Measurements from ENCODE around the gene PLCH1. TPM values are rescaled to one million over a fixed set of nuclear protein-coding genes. Genes with fewer than 3 reads are reported as not detected.

Gene PLCH1
- total RNA-seq, 1 donor from 2014 or later = 1.1 TPM

- Mint-ChIP-seq H3K36me3 (ENCODE audit: unreplicated experiment) (no peaks in the 10 kb centered on the region), H3K9me3 (ENCODE audit: unreplicated experiment) (no peaks in the 10 kb centered on the region), H3K4me3 (ENCODE audit: unreplicated experiment) (no peak overlapping the region), H3K27ac (ENCODE audit: unreplicated experiment) (no peak overlapping the region), H3K4me1 (ENCODE audit: low read depth, unreplicated experiment) (no peaks in the 10 kb centered on the region), H3K27me3 (ENCODE audit: unreplicated experiment) (no peaks in the 10 kb centered on the region)
- DNase-seq = no peak
- no peak for TF ChIP-seq CTCF (IDR thresholded peaks at IDR 0.05; ENCODE audit: partially characterized antibody, unreplicated experiment)
These were observed 410.5 kb downstream of the PLCH1 start for GRCh38 chr3:155334215-155334913.

GRCh38 chr3:155332716-155333115 lies 412.2 kb downstream of the PLCH1 start:
- Mint-ChIP-seq H3K36me3 (ENCODE audit: unreplicated experiment) (no peaks in the 10 kb centered on the region), H3K27me3 (ENCODE audit: unreplicated experiment) (no peaks in the 10 kb centered on the region), H3K4me1 (ENCODE audit: low read depth, unreplicated experiment) (no peaks in the 10 kb centered on the region), H3K9me3 (ENCODE audit: unreplicated experiment) (no peaks in the 10 kb centered on the region), H3K4me3 (ENCODE audit: unreplicated experiment) (no peak overlapping the region), H3K27ac (ENCODE audit: unreplicated experiment) (no peak overlapping the region)
- no peak for TF ChIP-seq CTCF (IDR thresholded peaks at IDR 0.05; ENCODE audit: partially characterized antibody, unreplicated experiment)
- no peak for DNase-seq

GRCh38 chr3:155331078-155331477 lies 413.8 kb downstream of the PLCH1 start:
- H3K27me3 Mint-ChIP-seq (ENCODE audit: unreplicated experiment) = peaks cover 2% of the 10 kb centered on the region
- H3K4me3 Mint-ChIP-seq (ENCODE audit: unreplicated experiment) = no peak overlapping the region
- H3K4me1 Mint-ChIP-seq (ENCODE audit: low read depth, unreplicated experiment) = peaks cover 2% of the 10 kb centered on the region
- H3K36me3 Mint-ChIP-seq (ENCODE audit: unreplicated experiment) = no peaks in the 10 kb centered on the region
- TF ChIP-seq CTCF (IDR thresholded peaks at IDR 0.05; ENCODE audit: partially characterized antibody, unreplicated experiment) = no peak
- no peaks in the 10 kb centered on the region for H3K9me3 Mint-ChIP-seq (ENCODE audit: unreplicated experiment)
- DNase-seq = no peak
- H3K27ac Mint-ChIP-seq (ENCODE audit: unreplicated experiment) = no peak overlapping the region

GRCh38 chr3:155330370-155330769 lies 414.5 kb downstream of the PLCH1 start:
- no peak overlapping the region for H3K4me3 Mint-ChIP-seq (ENCODE audit: unreplicated experiment)
- no peak overlapping the region for H3K27ac Mint-ChIP-seq (ENCODE audit: unreplicated experiment)
- peaks cover 2% of the 10 kb centered on the region for H3K4me1 Mint-ChIP-seq (ENCODE audit: low read depth, unreplicated experiment)
- no peak for TF ChIP-seq CTCF (IDR thresholded peaks at IDR 0.05; ENCODE audit: partially characterized antibody, unreplicated experiment)
- peaks cover 2% of the 10 kb centered on the region for H3K27me3 Mint-ChIP-seq (ENCODE audit: unreplicated experiment)
- DNase-seq = no peak
- H3K36me3 Mint-ChIP-seq (ENCODE audit: unreplicated experiment) = no peaks in the 10 kb centered on the region
- H3K9me3 Mint-ChIP-seq (ENCODE audit: unreplicated experiment) = no peaks in the 10 kb centered on the region

- H3K36me3 Mint-ChIP-seq (ENCODE audit: unreplicated experiment) = no peaks in the 10 kb centered on the region
- peaks cover 5% of the 10 kb centered on the region for H3K4me1 Mint-ChIP-seq (ENCODE audit: low read depth, unreplicated experiment)
- H3K9me3 Mint-ChIP-seq (ENCODE audit: unreplicated experiment) = no peaks in the 10 kb centered on the region
- peaks cover 2% of the 10 kb centered on the region for H3K27me3 Mint-ChIP-seq (ENCODE audit: unreplicated experiment)
- no peak for DNase-seq
- no peak overlapping the region for H3K4me3 Mint-ChIP-seq (ENCODE audit: unreplicated experiment)
- TF ChIP-seq CTCF (IDR thresholded peaks at IDR 0.05; ENCODE audit: partially characterized antibody, unreplicated experiment) = no peak
- no peak overlapping the region for H3K27ac Mint-ChIP-seq (ENCODE audit: unreplicated experiment)
These were observed 415.3 kb downstream of the PLCH1 start for GRCh38 chr3:155329513-155330048.
